Uterus (tissue), 4 donors: ENCODE results near the gene NPR2. TPM values are rescaled to one million over a fixed set of nuclear protein-coding genes. Genes with fewer than 3 reads are reported as not detected.

Source experiments
- DNase-seq, 2 donors: peaks; one replicate each; pipeline ENCODE4 v3.0.0-alpha.2; 2019 to 2020
- H3K27ac ChIP-seq, 2 donors: fragments of 200-600 bp; sonication (generic); 1 replicate in 1 of 2; 2 replicates in 1 of 2; pipeline ENCODE4 v1.5.1; 2016 to 2018
- H3K27me3 ChIP-seq, 2 donors: fragments of 200-600 bp; sonication (generic); one replicate each; pipeline ENCODE4 v1.5.1; 2018 to 2019; ENCODE audit warnings: control low read depth in 1 of 2
- H3K36me3 ChIP-seq, 2 donors: fragments of 200-600 bp; sonication (generic); one replicate each; pipeline ENCODE4 v1.5.1; 2019; ENCODE audit warnings: control low read depth in 1 of 2
- H3K4me1 ChIP-seq, 2 donors: fragments of 200-600 bp; sonication (generic); one replicate each; pipeline ENCODE4 v1.5.1; 2018 to 2019; ENCODE audit warnings: control low read depth in 1 of 2
- H3K4me3 ChIP-seq, 2 donors: fragments of 200-600 bp; sonication (generic); 1 replicate in 1 of 2; 2 replicates in 1 of 2; pipeline ENCODE4 v1.5.1; 2018 to 2019; ENCODE audit warnings: mild to moderate bottlenecking in 1 of 2
- H3K9me3 ChIP-seq, 2 donors: fragments of 200-600 bp; sonication (generic); one replicate each; pipeline ENCODE4 v1.5.1; 2019; ENCODE audit warnings: control low read depth in 1 of 2
- CTCF ChIP-seq, 4 experiments: fragments of 200-600 bp in 2 of 4; fragments of 450-650 bp in 2 of 4; sonication (generic) in 2 of 4; IDR thresholded peaks; one replicate each; pipeline ENCODE4 v1.5.1; 2016 to 2019; ENCODE audit warnings: antibody characterized with exemption in 4 of 4, mild to moderate bottlenecking in 2 of 4, moderate library complexity in 1 of 4
- POLR2A ChIP-seq, 2 donors: fragments of 450-650 bp; IDR thresholded peaks; one replicate each; pipeline ENCODE4 v1.6.1; 2016; ENCODE audit warnings: antibody characterized with exemption in 2 of 2, mild to moderate bottlenecking in 1 of 2, moderate library complexity in 1 of 2
- intact Hi-C: fragments of 100-400 bp; cut with DNase I; formaldehyde crosslinking; loops from one replicate; pipeline ENCODE4 v1.15.1; 2023; ENCODE audit warnings: low total_unique reads
- total RNA-seq, 4 donors: library from RNA; depleted of rRNA in 3 of 4; stranded (reverse); fragments of >200 nt in 3 of 4; gene quantifications; one replicate each; pipeline versions ENCODE4 v1.1.0 to v1.2.4, GENCODE V29; 2014 to 2023
- donor health status: DM: yes; HTN: yes; CAD: no.

NPR2 gene
- total RNA-seq, 4 donors from 2014 or later, result 3.8 to 70.4 (median 31.7) TPM

GRCh38 chr9:35795695-35796094, 4.3 kb downstream of the NPR2 start:
- Histone ChIP-seq H3K27ac (no peak overlapping the region), H3K4me1 (peaks cover 12 to 22% of the 10 kb centered on the region in 2 donors), H3K36me3 (no peaks in the 10 kb centered on the region), H3K4me3 (no peak overlapping the region), H3K27me3 (no peaks in the 10 kb centered on the region), H3K9me3 (no peaks in the 10 kb centered on the region)
- no peak for DNase-seq
- intact Hi-C loops, result no loop called here
- no peak for TF ChIP-seq POLR2A (IDR thresholded peaks at IDR 0.05)
- no peak for TF ChIP-seq CTCF (IDR thresholded peaks at IDR 0.05)

- H3K9me3 ChIP-seq, result no peaks in the 10 kb centered on the region
- H3K27me3 ChIP-seq, result no peaks in the 10 kb centered on the region
- DNase-seq, result no peak
- no peak for TF ChIP-seq POLR2A (IDR thresholded peaks at IDR 0.05)
- H3K36me3 ChIP-seq, result no peaks in the 10 kb centered on the region
- H3K27ac ChIP-seq, result no peak overlapping the region
- peaks cover 11 to 12% of the 10 kb centered on the region in 2 donors for H3K4me1 ChIP-seq
- no peak overlapping the region for H3K4me3 ChIP-seq
- intact Hi-C loops, result no loop called here
Observed at GRCh38 chr9:35797311-35798109, 6.1 kb downstream of the NPR2 start.

- no peaks in the 10 kb centered on the region for H3K36me3 ChIP-seq
- no peaks in the 10 kb centered on the region for H3K9me3 ChIP-seq
- H3K27me3 ChIP-seq, result no peaks in the 10 kb centered on the region
- H3K27ac ChIP-seq, result no peak overlapping the region
- TF ChIP-seq POLR2A (IDR thresholded peaks at IDR 0.05) (no peak), CTCF (IDR thresholded peaks at IDR 0.05) (no peak)
- H3K4me3 ChIP-seq, result no peak overlapping the region
- H3K4me1 ChIP-seq, result peaks cover 0 to 5% of the 10 kb centered on the region in 2 donors
- intact Hi-C loops, result no loop called here
- DNase-seq, result no peak
Observed at GRCh38 chr9:35798658-35799374, 7.4 kb downstream of the NPR2 start.

- no peaks in the 10 kb centered on the region for H3K4me1 ChIP-seq
- no peak overlapping the region for H3K4me3 ChIP-seq
- DNase-seq, result no peak
- TF ChIP-seq POLR2A (IDR thresholded peaks at IDR 0.05), result no peak
- TF ChIP-seq CTCF (IDR thresholded peaks at IDR 0.05), result no peak
- no peaks in the 10 kb centered on the region for H3K27me3 ChIP-seq
- H3K9me3 ChIP-seq, result no peaks in the 10 kb centered on the region
- intact Hi-C loops, result no loop called here
- no peaks in the 10 kb centered on the region for H3K36me3 ChIP-seq
- no peak overlapping the region for H3K27ac ChIP-seq
Observed at GRCh38 chr9:35800530-35800929, 9.1 kb downstream of the NPR2 start.

GRCh38 chr9:35801328-35802128, 10.1 kb downstream of the NPR2 start:
- no peaks in the 10 kb centered on the region for H3K4me1 ChIP-seq
- intact Hi-C loops, result no loop called here
- H3K27ac ChIP-seq, result no peak overlapping the region
- no peaks in the 10 kb centered on the region for H3K36me3 ChIP-seq
- no peaks in the 10 kb centered on the region for H3K27me3 ChIP-seq
- no peaks in the 10 kb centered on the region for H3K9me3 ChIP-seq
- no peak for TF ChIP-seq POLR2A (IDR thresholded peaks at IDR 0.05)
- no peak for TF ChIP-seq CTCF (IDR thresholded peaks at IDR 0.05)
- no peak overlapping the region for H3K4me3 ChIP-seq
- DNase-seq, result no peak
